Mucosa of descending colon (tissue), 3 donors: ENCODE measurements around the gene KCNQ2. TPM values are rescaled to one million over a fixed set of nuclear protein-coding genes. Genes with fewer than 3 reads are reported as not detected.

Experiments
- ATAC-seq: fragments of 200-7000 bp; cut with Tn5 transposase; one replicate; pipeline ENCODE4 v1.9.1; 2020; ENCODE audit warnings: mild to moderate bottlenecking, moderate library complexity
- DNase-seq, 3 donors: peaks; one replicate each; pipeline ENCODE4 v3.0.0-alpha.2; 2020
- H3K36me3 ChIP-seq: fragments of 200-600 bp; one replicate; pipeline ENCODE4 v1.8.0; 2021; ENCODE audit warnings: low read depth, mild to moderate bottlenecking
- H3K4me1 ChIP-seq: fragments of 200-600 bp; one replicate; pipeline ENCODE4 v1.8.0; 2021; ENCODE audit warnings: low read depth, mild to moderate bottlenecking
- H3K4me3 ChIP-seq: fragments of 200-600 bp; one replicate; pipeline ENCODE4 v1.8.0; 2021; ENCODE audit warnings: mild to moderate bottlenecking
- H3K9me3 ChIP-seq: fragments of 200-600 bp; one replicate; pipeline ENCODE4 v1.8.0; 2021; ENCODE audit warnings: mild to moderate bottlenecking
- intact Hi-C, 2 donors: fragments of 100-400 bp; cut with DNase I in 1 of 2; cut with micrococcal nuclease in 1 of 2; formaldehyde crosslinking; loops; one replicate each; pipeline versions ENCODE4 v1.11.0 to v1.11.1; 2022; cut with DNase I, micrococcal nuclease
- total RNA-seq, 3 donors: library from RNA; stranded (reverse); fragmentation: NEBNext Ultra II Directional in 2 of 3; extraction: Animal tissue kit (Norgen Biotek cat#: 25700) in 2 of 3; gene quantifications; one replicate each; pipeline versions ENCODE4 v1.2.1 to v1.2.4, GENCODE V29; 2021 to 2023
- TF ChIP-seq, protein P1 (sequence below): fragments of 200-600 bp; IDR thresholded peaks from one replicate; pipeline ENCODE4 v1.8.0; 2022; ENCODE audit warnings: antibody characterized with exemption, mild to moderate bottlenecking
- donor health status: DM: no; HTN: no; CAD: no; lungs with moderate emphysema.
- donor health status: DM: no; HTN: no; CAD: no.
- donor health status: DM: no; HTN: yes; CAD: no.

KCNQ2 gene
- total RNA-seq, 3 donors from 2014 or later, result 1.4 TPM; not detected in 2

DNA sequence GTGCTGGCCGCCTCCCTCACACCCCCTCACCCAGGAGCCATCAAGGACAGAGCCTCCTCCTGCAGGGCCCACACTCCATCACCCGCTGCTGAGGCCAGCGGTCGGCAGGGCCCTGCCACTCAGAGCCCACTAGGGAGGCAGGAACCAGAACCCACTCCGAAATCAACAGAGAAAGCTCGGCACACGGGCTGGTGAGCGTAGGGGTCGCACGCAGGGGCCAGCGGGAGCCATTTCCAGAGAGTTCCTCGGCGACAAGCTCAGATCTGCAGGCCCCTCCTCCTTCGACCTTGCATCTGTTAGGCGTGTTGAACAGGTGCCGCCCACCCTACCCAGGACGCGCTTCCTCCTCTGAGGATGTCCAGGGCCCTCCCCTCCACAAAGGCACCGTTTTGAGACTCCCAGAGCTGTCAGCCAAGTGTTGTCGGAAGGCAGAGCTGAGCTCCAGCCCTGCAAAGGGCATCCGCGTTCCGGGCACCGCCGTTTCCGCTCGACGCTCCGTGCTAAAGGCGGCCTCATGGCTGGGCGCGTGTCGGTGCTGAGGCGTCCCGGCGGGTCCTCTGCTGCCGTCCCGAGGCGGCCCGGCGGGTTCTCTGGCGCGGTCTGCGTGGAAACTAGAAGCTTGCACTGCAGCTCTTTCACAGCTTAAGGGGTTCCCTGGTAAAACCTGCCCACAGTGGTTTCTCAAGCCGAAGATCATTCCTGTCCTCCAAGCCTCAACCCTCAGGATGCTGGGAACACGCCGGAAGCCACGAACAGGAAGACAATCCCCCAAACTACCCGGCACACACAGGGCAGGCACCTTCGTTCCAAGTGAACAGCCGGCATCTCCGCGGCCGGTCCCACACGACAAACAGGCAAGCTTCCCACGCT is 6.8 kb downstream of the KCNQ2 start:
- no peak for DNase-seq
- Histone ChIP-seq H3K9me3 (no peaks in the 10 kb centered on the region), H3K4me3 (no peak overlapping the region), H3K36me3 (no peaks in the 10 kb centered on the region), H3K4me1 (no peaks in the 10 kb centered on the region)
- intact Hi-C loops, result no loop called here
- TF ChIP-seq, protein P1, sequence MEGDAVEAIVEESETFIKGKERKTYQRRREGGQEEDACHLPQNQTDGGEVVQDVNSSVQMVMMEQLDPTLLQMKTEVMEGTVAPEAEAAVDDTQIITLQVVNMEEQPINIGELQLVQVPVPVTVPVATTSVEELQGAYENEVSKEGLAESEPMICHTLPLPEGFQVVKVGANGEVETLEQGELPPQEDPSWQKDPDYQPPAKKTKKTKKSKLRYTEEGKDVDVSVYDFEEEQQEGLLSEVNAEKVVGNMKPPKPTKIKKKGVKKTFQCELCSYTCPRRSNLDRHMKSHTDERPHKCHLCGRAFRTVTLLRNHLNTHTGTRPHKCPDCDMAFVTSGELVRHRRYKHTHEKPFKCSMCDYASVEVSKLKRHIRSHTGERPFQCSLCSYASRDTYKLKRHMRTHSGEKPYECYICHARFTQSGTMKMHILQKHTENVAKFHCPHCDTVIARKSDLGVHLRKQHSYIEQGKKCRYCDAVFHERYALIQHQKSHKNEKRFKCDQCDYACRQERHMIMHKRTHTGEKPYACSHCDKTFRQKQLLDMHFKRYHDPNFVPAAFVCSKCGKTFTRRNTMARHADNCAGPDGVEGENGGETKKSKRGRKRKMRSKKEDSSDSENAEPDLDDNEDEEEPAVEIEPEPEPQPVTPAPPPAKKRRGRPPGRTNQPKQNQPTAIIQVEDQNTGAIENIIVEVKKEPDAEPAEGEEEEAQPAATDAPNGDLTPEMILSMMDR, result no peak
- ATAC-seq, result no peak

GRCh38 chr20:63464289-63464635 is 8.2 kb downstream of the KCNQ2 start:
- intact Hi-C loops, result no loop called here
- H3K9me3 ChIP-seq, result no peaks in the 10 kb centered on the region
- TF ChIP-seq, protein P1, result no peak
- DNase-seq (no peak), ATAC-seq (no peak)
- H3K36me3 ChIP-seq, result no peaks in the 10 kb centered on the region
- no peaks in the 10 kb centered on the region for H3K4me1 ChIP-seq
- H3K4me3 ChIP-seq, result no peak overlapping the region

GRCh38 chr20:63463400-63464288 is 8.8 kb downstream of the KCNQ2 start:
- no peaks in the 10 kb centered on the region for H3K36me3 ChIP-seq
- no peaks in the 10 kb centered on the region for H3K4me1 ChIP-seq
- intact Hi-C loops, result no loop called here
- H3K9me3 ChIP-seq, result no peaks in the 10 kb centered on the region
- no peak for ATAC-seq
- no peak for DNase-seq
- TF ChIP-seq, protein P1, result no peak
- no peak overlapping the region for H3K4me3 ChIP-seq

- no peaks in the 10 kb centered on the region for H3K4me1 ChIP-seq
- TF ChIP-seq, protein P1, result no peak
- no peaks in the 10 kb centered on the region for H3K9me3 ChIP-seq
- no peak overlapping the region for H3K4me3 ChIP-seq
- H3K36me3 ChIP-seq, result no peaks in the 10 kb centered on the region
- ATAC-seq, result no peak
- DNase-seq, result no peak
- intact Hi-C loops, result no loop called here
Observed at GRCh38 chr20:63462244-63462643, 10.2 kb downstream of the KCNQ2 start.

DNA sequence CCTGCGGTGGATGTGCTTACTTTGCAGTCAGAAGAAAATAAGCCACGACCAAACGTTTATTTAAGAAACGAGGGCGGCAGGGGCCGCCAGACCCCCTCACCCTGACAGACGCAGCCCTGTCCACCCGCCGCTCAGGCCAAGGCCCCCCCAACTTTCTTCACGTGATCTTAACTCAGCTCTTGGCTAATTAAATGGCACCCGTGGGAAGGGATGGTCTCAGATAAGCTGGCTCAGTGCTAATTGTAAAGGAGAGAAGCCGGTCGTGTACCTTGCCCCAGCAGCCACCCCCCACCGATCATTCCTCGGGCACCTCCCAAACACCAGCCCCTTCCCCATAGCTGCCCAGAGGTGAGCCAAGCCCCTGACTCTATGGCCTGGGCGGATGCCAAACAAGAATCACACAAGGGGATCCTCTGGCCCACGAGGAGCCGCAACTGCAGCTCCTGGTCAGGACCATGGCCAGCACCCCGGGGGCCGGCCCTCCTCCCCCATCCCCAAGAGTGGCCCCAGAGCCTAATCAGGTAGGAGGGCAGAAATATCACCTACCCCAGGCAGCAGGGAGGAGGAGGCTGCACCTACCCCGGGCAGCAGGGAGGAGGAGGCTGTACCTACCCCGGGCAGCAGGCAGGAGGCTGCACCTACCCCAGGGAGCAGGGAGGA is 11.2 kb downstream of the KCNQ2 start:
- Histone ChIP-seq H3K4me3 (no peak overlapping the region), H3K9me3 (no peaks in the 10 kb centered on the region), H3K4me1 (no peaks in the 10 kb centered on the region), H3K36me3 (no peaks in the 10 kb centered on the region)
- no peak for DNase-seq
- intact Hi-C loops, result no loop called here
- ATAC-seq, result no peak
- TF ChIP-seq, protein P1, result no peak
